ENCODE results near the gene MGLL.

MGLL gene

GRCh38 chr3:127640042-127640355 is 182.3 kb downstream of the MGLL start:
- no peak for DNase-seq (ENCODE audit: extremely low read depth, low read depth)
- no peak for TF ChIP-seq CTCF (IDR thresholded peaks at IDR 0.05; ENCODE audit: low read depth, low read length, missing control alignments)
- no peak overlapping the region for H3K4me3 ChIP-seq (replicated peaks; ENCODE audit: low read depth, low read length)

- no peak for TF ChIP-seq CTCF (IDR thresholded peaks at IDR 0.05; ENCODE audit: low read depth, low read length, missing control alignments)
- H3K4me3 ChIP-seq (replicated peaks; ENCODE audit: low read depth, low read length) = no peak overlapping the region
- DNase-seq (ENCODE audit: extremely low read depth, low read depth) = no peak
These were observed 182.9 kb downstream of the MGLL start for GRCh38 chr3:127639173-127640041.
